HL-60 (cell line): ENCODE results near the gene PNMA1.
A peak's percentile ranks its signal among the peaks of the same experiment; 100 is the strongest.

Experiments used
- DNase-seq, 2 experiments: peaks; one replicate each; pipeline ENCODE4 v3.0.0-alpha.2; 2010 to 2020; ENCODE audit warnings: low read depth in 1 of 2, low spot score in 1 of 2
- H3K27ac ChIP-seq: fragments of 250-450 bp; sonication (Bioruptor Pico); replicated peaks from 2 replicates; pipeline ENCODE4 v1.5.1; 2020; ENCODE audit warnings: mild to moderate bottlenecking, moderate library complexity
- H3K27me3 ChIP-seq: fragments of 250-450 bp; sonication (Bioruptor Pico); 2 replicates; pipeline ENCODE4 v1.5.1; 2021; ENCODE audit warnings: mild to moderate bottlenecking, moderate library complexity; ENCODE audit not compliant: insufficient read depth, poor library complexity, severe bottlenecking
- H3K4me3 ChIP-seq: replicated peaks from 2 replicates; pipeline ENCODE4 v1.5.1; 2011; ENCODE audit warnings: mild to moderate bottlenecking, control low read depth, low read length; ENCODE audit not compliant: insufficient read depth
- GABPA ChIP-seq: IDR thresholded peaks from 2 replicates; pipeline ENCODE4 v1.6.1; 2012; ENCODE audit warnings: low read depth
- POLR2AphosphoS5 ChIP-seq: IDR thresholded peaks from 2 replicates; pipeline ENCODE4 v1.6.1; 2012; ENCODE audit warnings: low read depth
- SPI1 ChIP-seq: IDR thresholded peaks from 2 replicates; pipeline ENCODE4 v1.6.1; 2012; ENCODE audit warnings: low read depth, mild to moderate bottlenecking, borderline replicate concordance
- TF ChIP-seq, protein P1 (sequence below): IDR thresholded peaks from one replicate; pipeline ENCODE4 v1.5.1; 2011; ENCODE audit warnings: low read length, control low read depth, inconsistent platforms; ENCODE audit not compliant: insufficient read depth
- TF ChIP-seq, protein P2 (sequence below): IDR thresholded peaks from 2 replicates; pipeline ENCODE4 v1.6.1; 2012; ENCODE audit warnings: low read depth; ENCODE audit not compliant: insufficient replicate concordance

The PNMA1 gene

DNA sequence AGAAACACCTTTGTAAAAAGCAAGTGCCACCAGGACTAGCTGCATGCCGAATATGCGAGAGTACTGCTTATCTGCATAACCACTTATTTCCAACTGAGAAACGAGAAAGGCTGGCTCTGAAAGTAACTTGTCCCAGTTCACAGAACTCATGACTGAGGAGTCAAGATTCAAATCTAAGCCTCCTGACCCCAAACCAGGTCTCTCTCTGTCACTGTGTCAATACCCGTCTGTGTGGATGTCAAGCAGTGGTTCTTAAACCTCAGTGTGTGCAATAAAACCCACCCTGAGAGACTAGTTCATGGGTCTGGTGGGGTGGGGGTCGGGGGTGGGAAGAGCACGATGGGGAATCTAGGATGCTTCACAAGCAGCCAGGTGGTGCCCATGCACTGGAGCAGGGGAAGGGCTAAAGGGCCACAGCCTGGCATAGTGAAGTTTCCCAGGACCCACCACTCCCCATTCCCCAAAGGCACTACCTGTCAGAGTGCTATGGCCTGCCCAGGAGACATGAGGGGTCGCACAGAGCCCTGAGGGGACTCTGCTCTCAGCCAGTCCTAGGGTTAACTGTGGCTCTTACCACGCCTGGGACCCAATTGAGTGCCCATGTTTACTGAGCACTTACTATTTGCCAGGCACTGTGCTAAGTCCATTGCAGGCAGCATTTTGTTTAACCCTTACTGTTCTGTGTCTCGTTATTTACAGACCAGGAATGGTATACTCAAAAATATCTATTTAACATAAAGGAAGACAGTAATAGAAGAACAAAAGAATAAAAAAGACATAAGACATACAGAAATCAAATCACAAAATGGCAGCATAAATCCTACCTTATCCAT is 33.4 kb upstream of the PNMA1 start:
- TF ChIP-seq GABPA (no peak), SPI1 (no peak), POLR2AphosphoS5 (no peak)
- TF ChIP-seq, protein P1, sequence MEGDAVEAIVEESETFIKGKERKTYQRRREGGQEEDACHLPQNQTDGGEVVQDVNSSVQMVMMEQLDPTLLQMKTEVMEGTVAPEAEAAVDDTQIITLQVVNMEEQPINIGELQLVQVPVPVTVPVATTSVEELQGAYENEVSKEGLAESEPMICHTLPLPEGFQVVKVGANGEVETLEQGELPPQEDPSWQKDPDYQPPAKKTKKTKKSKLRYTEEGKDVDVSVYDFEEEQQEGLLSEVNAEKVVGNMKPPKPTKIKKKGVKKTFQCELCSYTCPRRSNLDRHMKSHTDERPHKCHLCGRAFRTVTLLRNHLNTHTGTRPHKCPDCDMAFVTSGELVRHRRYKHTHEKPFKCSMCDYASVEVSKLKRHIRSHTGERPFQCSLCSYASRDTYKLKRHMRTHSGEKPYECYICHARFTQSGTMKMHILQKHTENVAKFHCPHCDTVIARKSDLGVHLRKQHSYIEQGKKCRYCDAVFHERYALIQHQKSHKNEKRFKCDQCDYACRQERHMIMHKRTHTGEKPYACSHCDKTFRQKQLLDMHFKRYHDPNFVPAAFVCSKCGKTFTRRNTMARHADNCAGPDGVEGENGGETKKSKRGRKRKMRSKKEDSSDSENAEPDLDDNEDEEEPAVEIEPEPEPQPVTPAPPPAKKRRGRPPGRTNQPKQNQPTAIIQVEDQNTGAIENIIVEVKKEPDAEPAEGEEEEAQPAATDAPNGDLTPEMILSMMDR, result no peak
- no peak for DNase-seq
- Histone ChIP-seq H3K27me3 (no peaks in the 10 kb centered on the region), H3K4me3 (no peak overlapping the region), H3K27ac (peak overlapping the region; percentile 90)

DNA sequence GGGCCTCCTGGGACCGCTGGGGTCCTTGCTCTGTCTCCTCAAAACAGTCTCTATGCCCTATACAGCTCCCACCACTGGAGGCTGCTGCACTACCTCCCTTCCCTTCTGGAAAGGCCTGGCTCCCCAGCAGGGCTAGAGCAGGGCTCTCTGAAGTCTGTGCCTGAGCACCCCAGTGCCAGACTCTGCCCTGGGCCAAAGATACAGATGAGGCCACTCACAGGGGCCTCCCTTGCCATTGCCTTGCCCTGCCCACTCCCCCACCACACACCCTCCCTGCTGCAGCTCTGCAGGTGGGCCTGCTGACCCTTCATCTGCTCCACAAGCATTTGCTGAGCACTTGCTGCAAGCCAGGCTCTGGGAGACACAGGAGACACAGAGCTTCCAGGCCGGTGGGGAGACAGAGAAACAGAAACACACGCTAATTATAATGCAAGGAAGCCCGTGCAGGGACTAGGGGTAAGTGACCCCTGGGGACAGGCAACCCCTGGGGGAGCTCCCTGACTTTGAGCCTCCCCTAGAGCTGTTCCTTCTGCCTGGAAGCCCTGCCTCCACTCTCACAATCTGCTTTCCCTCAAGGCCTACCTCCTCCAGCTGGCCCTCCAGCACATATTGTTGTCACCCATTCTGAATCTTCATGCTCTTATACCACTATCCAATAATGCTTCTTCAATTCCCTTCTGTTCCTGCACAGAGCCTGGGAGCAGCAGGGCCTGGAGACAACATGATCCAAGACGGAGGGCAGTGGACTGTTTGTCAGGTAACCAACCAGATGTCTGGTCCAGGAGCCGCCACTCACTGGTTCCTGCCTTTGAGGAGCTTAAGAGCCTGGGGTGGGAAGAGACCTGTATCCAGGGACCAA is 32.6 kb upstream of the PNMA1 start:
- TF ChIP-seq GABPA (no peak), POLR2AphosphoS5 (no peak), SPI1 (no peak)
- TF ChIP-seq, protein P1, result no peak
- TF ChIP-seq, protein P2, sequence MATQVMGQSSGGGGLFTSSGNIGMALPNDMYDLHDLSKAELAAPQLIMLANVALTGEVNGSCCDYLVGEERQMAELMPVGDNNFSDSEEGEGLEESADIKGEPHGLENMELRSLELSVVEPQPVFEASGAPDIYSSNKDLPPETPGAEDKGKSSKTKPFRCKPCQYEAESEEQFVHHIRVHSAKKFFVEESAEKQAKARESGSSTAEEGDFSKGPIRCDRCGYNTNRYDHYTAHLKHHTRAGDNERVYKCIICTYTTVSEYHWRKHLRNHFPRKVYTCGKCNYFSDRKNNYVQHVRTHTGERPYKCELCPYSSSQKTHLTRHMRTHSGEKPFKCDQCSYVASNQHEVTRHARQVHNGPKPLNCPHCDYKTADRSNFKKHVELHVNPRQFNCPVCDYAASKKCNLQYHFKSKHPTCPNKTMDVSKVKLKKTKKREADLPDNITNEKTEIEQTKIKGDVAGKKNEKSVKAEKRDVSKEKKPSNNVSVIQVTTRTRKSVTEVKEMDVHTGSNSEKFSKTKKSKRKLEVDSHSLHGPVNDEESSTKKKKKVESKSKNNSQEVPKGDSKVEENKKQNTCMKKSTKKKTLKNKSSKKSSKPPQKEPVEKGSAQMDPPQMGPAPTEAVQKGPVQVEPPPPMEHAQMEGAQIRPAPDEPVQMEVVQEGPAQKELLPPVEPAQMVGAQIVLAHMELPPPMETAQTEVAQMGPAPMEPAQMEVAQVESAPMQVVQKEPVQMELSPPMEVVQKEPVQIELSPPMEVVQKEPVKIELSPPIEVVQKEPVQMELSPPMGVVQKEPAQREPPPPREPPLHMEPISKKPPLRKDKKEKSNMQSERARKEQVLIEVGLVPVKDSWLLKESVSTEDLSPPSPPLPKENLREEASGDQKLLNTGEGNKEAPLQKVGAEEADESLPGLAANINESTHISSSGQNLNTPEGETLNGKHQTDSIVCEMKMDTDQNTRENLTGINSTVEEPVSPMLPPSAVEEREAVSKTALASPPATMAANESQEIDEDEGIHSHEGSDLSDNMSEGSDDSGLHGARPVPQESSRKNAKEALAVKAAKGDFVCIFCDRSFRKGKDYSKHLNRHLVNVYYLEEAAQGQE, result no peak
- no peak overlapping the region for H3K4me3 ChIP-seq
- no peaks in the 10 kb centered on the region for H3K27me3 ChIP-seq
- peak overlapping the region; percentile 90 for H3K27ac ChIP-seq
- DNase-seq, result no peak

DNA sequence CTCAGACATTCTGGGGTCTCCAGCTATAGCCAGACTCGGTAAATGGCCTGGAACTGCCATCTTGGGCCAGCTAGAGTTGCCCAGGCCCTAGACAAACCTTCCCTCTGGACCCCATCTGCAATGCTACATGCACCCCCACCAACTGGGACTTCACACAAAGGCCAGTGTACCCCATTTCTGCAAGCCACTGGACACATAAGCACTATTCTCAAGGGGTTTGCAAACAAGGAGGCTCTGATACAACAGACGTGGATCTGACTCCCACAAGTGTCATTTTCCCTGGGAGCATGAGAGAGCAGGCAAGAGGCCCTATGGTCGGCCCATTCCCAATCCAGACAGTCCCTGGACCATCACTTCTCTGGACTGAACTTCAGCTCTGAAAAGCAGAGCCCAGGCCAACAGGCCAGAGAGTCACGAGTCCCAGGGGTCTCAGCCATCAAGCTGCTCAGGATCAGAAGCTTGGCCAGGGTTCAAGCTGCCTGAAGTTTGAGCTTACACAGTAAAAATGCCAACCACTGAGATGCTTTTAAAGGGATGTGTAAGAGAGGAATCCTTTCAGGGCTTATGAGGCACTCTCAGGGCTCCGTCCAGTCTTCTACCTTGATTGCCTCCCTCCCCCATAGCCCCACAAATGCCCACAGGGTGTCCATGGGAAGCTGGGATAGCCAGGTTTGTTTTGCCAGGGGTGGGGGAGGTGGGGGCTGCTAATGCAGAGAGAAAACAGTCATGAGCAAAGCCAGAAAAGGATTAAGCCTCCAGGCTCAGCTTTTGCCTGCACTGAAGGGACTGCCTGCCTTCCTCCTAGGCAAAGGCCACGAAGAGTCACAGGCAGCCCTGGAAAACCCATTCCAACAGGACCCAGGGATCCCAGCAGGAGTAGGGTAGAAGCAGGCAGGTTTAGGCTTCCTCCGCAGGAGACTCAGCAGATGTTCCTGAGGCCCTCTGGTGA is 31.7 kb upstream of the PNMA1 start:
- no peak for DNase-seq
- TF ChIP-seq, protein P1, result no peak
- TF ChIP-seq GABPA (no peak), POLR2AphosphoS5 (no peak), SPI1 (no peak)
- TF ChIP-seq, protein P2, result no peak
- no peak overlapping the region for H3K4me3 ChIP-seq
- H3K27ac ChIP-seq, result peak overlapping the region; percentile 90
- H3K27me3 ChIP-seq, result no peaks in the 10 kb centered on the region
